GM21447 (cell line): ENCODE results near the gene KLHL6.
"Not testable (repeated sequence)": the region's sequence is repeated elsewhere in the genome, so short reads cannot be mapped to it uniquely, and the experiment has no call there.

Experiments
- ATAC-seq: cut with Tn5 transposase; IDR thresholded peaks from one replicate; pipeline ENCODE4 v1.9.1; 2021; ENCODE audit not compliant: unreplicated experiment

The KLHL6 gene

DNA sequence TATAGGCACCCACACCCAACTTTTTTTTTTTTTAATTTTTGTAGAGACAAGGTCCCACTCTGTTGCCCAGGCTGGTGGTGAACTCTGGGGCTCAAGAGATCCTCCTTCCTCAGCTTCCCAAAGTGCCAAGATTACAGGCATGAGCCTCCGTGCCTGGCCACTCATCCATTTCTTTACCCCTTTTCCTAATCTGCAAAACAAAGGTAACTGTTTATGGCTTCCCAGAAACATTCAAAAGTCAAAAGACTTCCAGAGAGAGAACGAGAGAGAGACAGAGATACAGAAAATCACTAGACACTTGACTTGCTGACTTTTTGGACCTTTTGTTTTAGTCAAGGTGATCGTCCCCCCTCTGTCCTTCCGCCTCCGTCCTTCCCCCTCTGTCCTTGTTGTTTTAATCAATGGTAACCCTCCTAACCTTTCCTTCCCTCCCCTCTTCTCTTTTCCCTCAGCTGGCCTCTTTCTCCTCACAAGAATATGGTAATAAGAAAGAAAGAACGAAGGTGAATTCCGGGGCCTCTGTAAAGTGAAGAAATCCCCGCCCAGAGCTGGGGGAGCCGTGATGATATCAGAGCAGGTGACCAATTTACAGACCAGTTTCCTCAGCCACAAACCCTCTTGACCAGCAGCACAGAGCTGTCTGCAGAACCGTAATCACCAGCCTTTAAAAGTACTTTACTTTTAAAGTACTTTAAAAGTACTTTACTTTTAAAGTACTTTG lies 21.9 kb downstream of the KLHL6 start:
- peak; percentile 35 for ATAC-seq

GRCh38 chr3:183532620-183533411 lies 22.7 kb downstream of the KLHL6 start:
- no peak for ATAC-seq

- no peak for ATAC-seq
These were observed 25.8 kb downstream of the KLHL6 start for GRCh38 chr3:183529717-183530116.

DNA sequence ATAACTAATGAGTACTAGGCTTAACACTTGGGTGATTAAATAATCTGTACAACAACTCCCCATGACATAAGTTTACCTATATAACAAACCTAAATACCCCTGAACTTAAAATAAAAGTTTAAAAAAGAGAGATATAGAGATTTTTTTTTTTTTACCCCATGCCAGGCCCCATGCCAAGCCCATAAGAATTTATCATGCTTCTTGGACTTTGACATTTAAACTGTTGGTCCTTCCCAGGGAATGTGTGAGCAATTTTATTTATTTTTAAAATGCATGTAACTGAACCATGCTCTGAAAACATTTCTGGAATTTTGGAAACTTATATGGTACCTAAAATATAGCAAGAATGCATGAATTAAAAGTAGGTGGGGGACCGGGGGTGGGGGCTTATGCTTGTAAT lies 26.3 kb downstream of the KLHL6 start:
- no peak for ATAC-seq

- not testable (repeated sequence) for ATAC-seq
These were observed 26.7 kb downstream of the KLHL6 start for GRCh38 chr3:183528758-183529157.

DNA sequence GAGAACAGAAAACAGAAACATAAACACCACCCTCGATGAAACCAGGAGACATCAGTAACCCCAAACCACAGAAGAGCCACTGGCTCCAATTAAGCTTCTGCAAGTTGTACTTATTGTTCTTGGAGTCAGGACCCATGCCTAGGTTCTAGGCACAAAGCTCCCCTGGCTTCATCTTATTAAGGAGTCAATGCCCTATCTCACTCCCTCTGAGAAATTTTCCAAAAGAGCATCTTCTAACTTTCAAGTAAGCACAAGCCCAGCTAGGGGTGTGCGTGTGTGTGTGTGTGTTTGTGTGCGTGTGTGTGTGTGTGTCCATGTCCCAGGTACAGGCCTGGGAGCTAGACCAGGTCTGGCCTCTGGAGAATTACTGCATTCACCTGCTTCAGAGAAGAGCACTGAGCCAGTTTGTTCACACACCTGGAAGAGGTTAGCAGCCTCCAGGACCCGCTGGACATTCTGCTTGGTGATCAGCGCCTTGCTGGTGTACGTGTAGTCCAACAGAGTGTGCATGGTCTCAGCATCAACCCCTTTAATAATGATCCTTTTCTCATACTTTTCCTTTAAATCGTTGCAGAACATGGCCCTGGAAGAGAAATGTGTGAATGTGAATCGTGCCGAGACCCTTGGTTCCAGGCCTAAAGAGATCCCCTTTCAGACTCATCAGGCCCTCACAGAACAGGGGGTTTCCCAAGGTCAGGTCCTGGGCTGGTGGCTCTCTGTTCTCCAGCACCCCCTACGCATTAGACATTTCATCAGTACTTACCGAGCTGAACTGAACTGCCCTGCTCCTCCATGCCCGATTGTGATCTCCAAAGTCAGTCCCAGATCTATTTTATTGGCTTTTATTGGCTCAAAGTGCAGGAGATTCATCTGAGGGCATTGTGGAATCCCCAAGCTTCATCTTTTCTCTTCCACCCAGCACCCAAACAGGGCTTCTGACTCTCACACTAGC lies 27.8 kb downstream of the KLHL6 start:
- ATAC-seq = peak; percentile 91

DNA sequence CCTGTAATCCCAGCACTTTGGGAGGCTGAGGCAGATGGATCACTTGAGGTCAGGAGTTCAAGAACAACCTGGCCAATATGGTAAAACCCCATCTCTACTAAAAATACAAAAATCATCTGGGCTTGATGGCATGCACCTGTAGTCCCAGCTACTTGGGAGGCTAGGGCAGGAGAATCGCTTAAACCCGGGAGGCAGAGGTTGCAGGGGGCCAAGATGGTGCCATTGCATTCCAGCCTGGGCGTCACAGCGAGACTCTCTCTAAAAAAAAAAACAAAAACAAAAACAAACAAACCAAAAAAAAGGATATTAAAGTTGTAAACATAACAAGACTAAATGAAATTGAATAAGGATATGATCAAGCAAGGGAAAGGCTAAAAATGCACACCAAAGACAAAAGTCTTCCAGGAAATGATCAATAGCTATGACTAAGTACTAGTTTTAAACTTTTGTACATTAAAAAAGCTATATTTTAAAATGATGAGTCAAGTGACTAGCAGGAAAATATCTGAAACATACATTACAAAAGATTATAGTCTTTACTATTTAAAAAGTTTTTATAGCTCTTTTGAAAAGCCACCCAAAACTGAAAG lies 28.6 kb downstream of the KLHL6 start:
- ATAC-seq = no peak

GRCh38 chr3:183524476-183524875 lies 31.0 kb downstream of the KLHL6 start:
- no peak for ATAC-seq

- not testable (repeated sequence) for ATAC-seq
These were observed 34.6 kb downstream of the KLHL6 start for GRCh38 chr3:183520741-183521556.

DNA sequence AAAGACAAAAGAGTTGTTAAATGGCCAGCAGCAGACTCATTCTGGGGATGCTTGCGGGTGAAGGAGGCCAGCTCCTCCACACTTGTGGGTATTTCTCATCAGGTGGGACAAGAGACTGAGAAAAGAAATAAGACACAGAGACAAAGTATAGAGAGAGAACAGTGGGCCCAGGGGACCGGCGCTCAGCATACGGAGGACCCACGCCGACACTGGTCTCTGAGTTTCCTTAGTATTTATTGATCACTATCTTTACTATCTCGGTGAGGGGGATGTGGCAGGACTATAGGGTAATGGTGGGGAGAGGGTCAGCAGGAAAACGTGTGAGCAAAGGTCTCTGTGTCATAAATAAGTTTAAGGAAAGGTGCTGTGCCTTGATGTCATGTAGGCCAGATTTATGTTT lies 35.2 kb downstream of the KLHL6 start:
- ATAC-seq = not testable (repeated sequence)

DNA sequence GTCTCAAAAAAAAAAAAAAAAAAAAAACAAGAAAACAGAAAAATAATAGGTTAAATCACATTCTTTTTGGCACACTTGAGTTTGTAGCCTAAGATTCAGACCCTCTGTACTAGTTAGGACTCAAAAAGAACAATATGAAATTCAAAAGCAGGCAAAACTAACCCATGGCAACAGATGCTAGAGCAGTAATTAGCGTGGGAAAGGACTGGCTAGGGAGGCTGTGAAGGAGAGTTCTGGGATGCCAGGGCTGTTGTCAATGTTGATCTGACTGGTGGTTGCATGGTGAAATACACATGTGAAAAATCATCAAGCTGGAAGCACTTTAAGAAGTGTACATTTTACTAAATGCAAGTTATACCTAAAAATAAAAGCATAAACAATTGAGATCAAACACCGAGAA lies 35.6 kb downstream of the KLHL6 start:
- ATAC-seq = no peak

GRCh38 chr3:183518491-183519251 lies 36.8 kb downstream of the KLHL6 start:
- no peak for ATAC-seq

- no peak for ATAC-seq
These were observed 37.9 kb downstream of the KLHL6 start for GRCh38 chr3:183517607-183518006.

DNA sequence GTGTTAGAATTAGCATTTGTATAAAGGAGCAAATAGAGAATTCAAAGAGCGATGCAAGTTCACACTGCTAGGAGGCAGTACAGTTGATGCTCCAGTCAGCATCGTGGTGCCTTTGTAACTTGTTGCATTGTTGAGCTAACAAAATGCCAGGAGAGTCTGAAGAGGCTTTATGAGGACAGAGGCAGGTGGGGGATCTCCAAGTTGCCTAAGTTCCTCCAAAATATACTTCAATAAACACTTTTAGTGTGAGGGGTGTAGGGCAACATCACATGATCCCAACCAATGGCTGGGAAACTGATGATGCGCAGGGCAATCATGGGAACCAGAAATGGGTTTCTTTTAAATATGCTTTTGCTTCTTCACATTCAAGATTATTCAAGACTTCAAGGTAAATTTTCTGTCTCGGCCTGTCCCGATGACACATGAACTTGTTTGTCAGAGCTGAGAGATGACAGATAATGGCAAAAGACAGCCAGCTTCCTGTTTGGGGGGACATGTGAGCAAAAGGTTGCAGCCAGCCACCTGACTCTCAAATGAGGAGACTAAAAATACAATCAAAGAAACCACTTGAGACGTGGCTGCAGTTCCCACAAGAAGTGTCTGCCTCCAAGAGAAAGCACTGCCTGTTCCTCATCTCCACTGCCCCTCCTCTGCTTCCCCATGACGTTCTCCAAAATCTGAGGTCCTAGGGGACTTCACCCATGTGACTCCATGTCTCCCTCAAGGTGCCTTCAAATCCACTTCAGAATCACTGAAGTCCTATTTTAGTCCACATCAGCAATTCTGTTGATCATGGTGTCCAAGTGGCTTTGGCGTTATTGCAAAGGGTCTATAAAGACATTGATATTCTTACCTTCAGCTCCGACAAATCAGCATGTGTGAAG lies 39.3 kb downstream of the KLHL6 start:
- ATAC-seq = peak; percentile 76

DNA sequence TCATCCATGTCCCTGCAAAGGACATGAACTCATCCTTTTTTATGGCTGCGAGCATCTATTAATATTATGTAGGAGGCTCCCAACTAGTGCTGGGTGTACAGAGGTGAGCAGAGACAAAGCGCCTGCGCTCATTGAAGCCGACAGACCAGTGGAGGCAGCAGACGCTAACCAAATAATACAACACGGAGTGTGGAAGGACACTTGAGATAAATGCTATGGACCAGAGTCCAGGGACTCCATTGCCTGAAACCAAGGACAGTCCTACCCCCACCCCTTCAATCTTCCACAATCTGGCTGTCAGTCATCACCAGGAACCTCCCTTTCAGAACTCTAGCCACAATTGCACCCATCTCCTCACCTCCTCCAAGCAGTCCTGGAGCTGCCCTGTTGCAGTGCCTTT lies 41.5 kb downstream of the KLHL6 start:
- ATAC-seq = no peak

- ATAC-seq = no peak
These were observed 42.3 kb downstream of the KLHL6 start for GRCh38 chr3:183513046-183513706.

- not testable (repeated sequence) for ATAC-seq
These were observed 44.0 kb downstream of the KLHL6 start for GRCh38 chr3:183511286-183512131.
